Nephron (organoid): Measurements from ENCODE around the gene SND1.

Source experiments
- H3K27ac Mint-ChIP-seq, 3 experiments: 2 replicates each; pipeline ENCODE4 v1.8.0; 2020; ENCODE audit warnings: mixed read lengths in 3 of 3, mild to moderate bottlenecking in 2 of 3, moderate library complexity in 1 of 3
- H3K27me3 Mint-ChIP-seq: 2 replicates; pipeline ENCODE4 v1.8.0; 2021; ENCODE audit warnings: low read depth, mild to moderate bottlenecking, moderate library complexity, mixed read lengths
- H3K36me3 Mint-ChIP-seq: 2 replicates; pipeline ENCODE4 v1.8.0; 2020; ENCODE audit warnings: low read depth, mixed read lengths
- H3K4me1 Mint-ChIP-seq: 2 replicates; pipeline ENCODE4 v1.8.0; 2020; ENCODE audit warnings: mixed read lengths
- H3K4me3 Mint-ChIP-seq, 3 experiments: 2 replicates each; pipeline ENCODE4 v1.8.0; 2020; ENCODE audit warnings: mild to moderate bottlenecking in 3 of 3, mixed read lengths in 3 of 3, moderate library complexity in 2 of 3
- H3K9me3 Mint-ChIP-seq: 2 replicates; pipeline ENCODE4 v1.8.0; 2020; ENCODE audit warnings: mixed read lengths
- CTCF ChIP-seq, 3 experiments: fragments of 200-600 bp; sonication (generic); IDR thresholded peaks; one replicate each; pipeline ENCODE4 v1.5.0; 2021; ENCODE audit warnings: antibody characterized with exemption in 3 of 3; ENCODE audit not compliant: unreplicated experiment in 3 of 3

SND1 gene

DNA sequence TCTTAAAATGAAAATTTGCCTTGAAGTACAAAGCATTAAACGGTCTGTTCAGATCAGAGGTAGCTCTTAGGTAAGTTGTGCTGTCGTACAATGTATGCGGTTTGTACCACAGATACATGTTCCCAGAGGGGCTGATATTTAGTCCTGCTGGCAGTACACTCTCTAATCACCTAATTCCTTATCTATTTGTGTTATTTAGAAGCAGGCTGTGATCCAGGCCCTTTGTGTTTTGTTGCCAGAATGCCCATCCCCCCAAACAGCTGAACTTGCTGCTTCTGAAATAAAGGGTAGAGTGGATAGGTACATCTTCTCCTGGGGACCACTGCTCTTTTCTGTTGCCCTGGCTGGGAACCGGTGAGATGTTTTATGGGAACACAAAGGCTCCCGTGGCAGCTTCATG is 84.5 kb downstream of the SND1 start:
- Mint-ChIP-seq H3K27ac (no peak overlapping the region), H3K4me1 (peaks cover 5% of the 10 kb centered on the region), H3K27me3 (no peaks in the 10 kb centered on the region), H3K36me3 (peaks cover 24% of the 10 kb centered on the region), H3K4me3 (no peak overlapping the region), H3K9me3 (no peaks in the 10 kb centered on the region)
- no peak for TF ChIP-seq CTCF (IDR thresholded peaks at IDR 0.05; ENCODE audit: unreplicated experiment in 3 of 3)

GRCh38 chr7:127738859-127739258 is 86.9 kb downstream of the SND1 start:
- TF ChIP-seq CTCF (IDR thresholded peaks at IDR 0.05; ENCODE audit: unreplicated experiment in 3 of 3) = no peak
- no peak overlapping the region for H3K4me3 Mint-ChIP-seq

DNA sequence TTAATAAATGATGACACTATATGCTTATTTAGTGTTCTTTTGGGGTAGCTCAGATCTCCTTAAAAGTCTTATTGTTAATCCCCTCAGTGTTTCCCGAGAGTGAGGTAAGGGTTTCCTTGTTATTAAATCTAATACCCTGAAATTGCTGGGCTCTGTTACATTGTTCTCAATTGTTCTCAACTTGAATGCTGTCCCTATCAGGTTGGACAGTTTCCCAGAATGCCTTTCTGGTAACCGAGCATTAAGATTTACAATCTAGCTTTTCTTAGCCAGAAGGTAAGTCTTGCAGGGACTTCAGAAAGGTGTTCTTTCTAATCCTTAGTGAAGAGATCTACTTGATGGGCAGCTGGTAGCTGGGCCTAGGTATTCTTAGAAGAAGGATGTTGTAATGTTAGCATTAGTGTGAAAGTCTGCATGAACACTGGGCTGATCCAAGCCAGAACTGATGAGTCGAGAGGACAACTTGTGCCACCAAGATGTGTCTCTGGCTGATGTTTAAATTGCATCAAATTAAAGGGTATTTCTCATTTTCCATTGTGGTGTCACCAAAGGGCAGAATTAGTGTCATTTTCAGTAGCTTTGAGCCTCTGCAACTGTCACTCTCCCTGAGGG is 89.9 kb downstream of the SND1 start:
- no peak overlapping the region for H3K27ac Mint-ChIP-seq
- no peaks in the 10 kb centered on the region for H3K9me3 Mint-ChIP-seq
- no peak for TF ChIP-seq CTCF (IDR thresholded peaks at IDR 0.05; ENCODE audit: unreplicated experiment in 3 of 3)
- peaks cover 13% of the 10 kb centered on the region for H3K36me3 Mint-ChIP-seq
- H3K4me3 Mint-ChIP-seq = no peak overlapping the region
- H3K27me3 Mint-ChIP-seq = no peaks in the 10 kb centered on the region
- H3K4me1 Mint-ChIP-seq = peaks cover 5% of the 10 kb centered on the region

More at GRCh38 chr7:127738859-127739258, 86.9 kb downstream of the SND1 start:
- Mint-ChIP-seq H3K4me1 (peaks cover 5% of the 10 kb centered on the region), H3K9me3 (no peaks in the 10 kb centered on the region), H3K27me3 (no peaks in the 10 kb centered on the region), H3K27ac (no peak overlapping the region), H3K36me3 (peaks cover 19% of the 10 kb centered on the region)

DNA sequence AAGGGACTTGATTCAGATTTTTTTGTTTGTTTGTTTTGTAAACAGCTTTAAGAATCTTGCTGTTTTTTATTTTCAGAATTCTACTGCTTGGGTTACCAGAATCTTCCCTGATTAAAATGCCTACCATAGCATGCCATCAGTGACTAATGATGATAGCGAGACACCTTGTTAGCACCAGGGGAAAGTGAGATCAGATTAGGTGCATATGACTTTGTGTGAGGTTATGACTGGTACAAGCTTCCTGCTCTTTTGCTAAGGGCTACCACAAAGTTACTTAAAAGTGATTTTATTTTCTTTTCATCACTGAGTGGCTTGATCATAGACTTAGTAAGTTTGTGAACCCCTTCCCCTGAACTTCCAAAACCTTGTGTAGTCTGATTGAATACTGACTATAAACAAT is 93.5 kb downstream of the SND1 start:
- no peaks in the 10 kb centered on the region for H3K4me1 Mint-ChIP-seq
- no peak for TF ChIP-seq CTCF (IDR thresholded peaks at IDR 0.05; ENCODE audit: unreplicated experiment in 3 of 3)
- H3K4me3 Mint-ChIP-seq = no peak overlapping the region
- no peaks in the 10 kb centered on the region for H3K9me3 Mint-ChIP-seq
- no peaks in the 10 kb centered on the region for H3K27me3 Mint-ChIP-seq
- H3K27ac Mint-ChIP-seq = no peak overlapping the region
- peaks cover 20% of the 10 kb centered on the region for H3K36me3 Mint-ChIP-seq

GRCh38 chr7:127751062-127751461 is 99.1 kb downstream of the SND1 start:
- Mint-ChIP-seq H3K9me3 (no peaks in the 10 kb centered on the region), H3K4me3 (no peak overlapping the region), H3K36me3 (peaks cover 11% of the 10 kb centered on the region), H3K27ac (peak overlapping the region in 2 of 3 experiments; percentile 9 to 47), H3K27me3 (no peaks in the 10 kb centered on the region), H3K4me1 (peaks cover 21% of the 10 kb centered on the region)
- no peak for TF ChIP-seq CTCF (IDR thresholded peaks at IDR 0.05; ENCODE audit: unreplicated experiment in 3 of 3)
